H1 (cell line): ENCODE measurements around the gene PTPRD. TPM values are rescaled to one million over a fixed set of nuclear protein-coding genes. Genes with fewer than 3 reads are reported as not detected.

Source experiments
- TBP ChIP-seq: IDR thresholded peaks from 2 replicates; pipeline ENCODE4 v1.6.1; 2011; ENCODE audit warnings: low read depth, low read length, improper control_type of control experiment
- polyA plus RNA-seq, 7 experiments: library from polyadenylated mRNA; depleted of rRNA in 3 of 7; stranded (reverse) in 5 of 7; unstranded in 2 of 7; fragments of >200 nt in 5 of 7; fragments of 200-250 nt in 2 of 7; gene quantifications; 1 replicate in 5 of 7; 2 replicates in 1 of 7; 4 replicates in 1 of 7; pipeline versions ENCODE4 v1.2.1 to v1.2.3, GENCODE V29; 2011 to 2013; ENCODE audit warnings: missing spikeins in 2 of 7, mixed read lengths in 2 of 7
- total RNA-seq: library from RNA; stranded (reverse); fragmentation: NEBNext Ultra II Directional; extraction: Animal tissue kit (Norgen Biotek cat#: 25700); gene quantifications from 2 replicates; pipeline ENCODE4 v1.2.1, GENCODE V29; 2021

The PTPRD gene
- total and polyA plus RNA-seq, 2 of the 8 experiments (the other 6 are each of a cell fraction or from before 2014, with no cell fraction given): 17.2 to 77.0 TPM

- no peak for TF ChIP-seq TBP
Measured at GRCh38 chr9:8670751-8671150, 1942.1 kb downstream of the PTPRD start (continued).
